Measurements from ENCODE around the gene C5orf52.

C5orf52 gene

GRCh38 chr5:157649101-157649500, 22.2 kb upstream of the C5orf52 start:
- DNase-seq (ENCODE audit: low spot score): no peak
- TF ChIP-seq, protein P1, sequence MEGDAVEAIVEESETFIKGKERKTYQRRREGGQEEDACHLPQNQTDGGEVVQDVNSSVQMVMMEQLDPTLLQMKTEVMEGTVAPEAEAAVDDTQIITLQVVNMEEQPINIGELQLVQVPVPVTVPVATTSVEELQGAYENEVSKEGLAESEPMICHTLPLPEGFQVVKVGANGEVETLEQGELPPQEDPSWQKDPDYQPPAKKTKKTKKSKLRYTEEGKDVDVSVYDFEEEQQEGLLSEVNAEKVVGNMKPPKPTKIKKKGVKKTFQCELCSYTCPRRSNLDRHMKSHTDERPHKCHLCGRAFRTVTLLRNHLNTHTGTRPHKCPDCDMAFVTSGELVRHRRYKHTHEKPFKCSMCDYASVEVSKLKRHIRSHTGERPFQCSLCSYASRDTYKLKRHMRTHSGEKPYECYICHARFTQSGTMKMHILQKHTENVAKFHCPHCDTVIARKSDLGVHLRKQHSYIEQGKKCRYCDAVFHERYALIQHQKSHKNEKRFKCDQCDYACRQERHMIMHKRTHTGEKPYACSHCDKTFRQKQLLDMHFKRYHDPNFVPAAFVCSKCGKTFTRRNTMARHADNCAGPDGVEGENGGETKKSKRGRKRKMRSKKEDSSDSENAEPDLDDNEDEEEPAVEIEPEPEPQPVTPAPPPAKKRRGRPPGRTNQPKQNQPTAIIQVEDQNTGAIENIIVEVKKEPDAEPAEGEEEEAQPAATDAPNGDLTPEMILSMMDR (IDR thresholded peaks at IDR 0.05; ENCODE audit: borderline replicate concordance, control extremely low read depth, extremely low read depth, insufficient read depth, missing control alignments): no peak
- in situ Hi-C loops (cut with MboI; ENCODE audit: low sequenced_read_pairs, unreplicated experiment): no loop called here

DNA sequence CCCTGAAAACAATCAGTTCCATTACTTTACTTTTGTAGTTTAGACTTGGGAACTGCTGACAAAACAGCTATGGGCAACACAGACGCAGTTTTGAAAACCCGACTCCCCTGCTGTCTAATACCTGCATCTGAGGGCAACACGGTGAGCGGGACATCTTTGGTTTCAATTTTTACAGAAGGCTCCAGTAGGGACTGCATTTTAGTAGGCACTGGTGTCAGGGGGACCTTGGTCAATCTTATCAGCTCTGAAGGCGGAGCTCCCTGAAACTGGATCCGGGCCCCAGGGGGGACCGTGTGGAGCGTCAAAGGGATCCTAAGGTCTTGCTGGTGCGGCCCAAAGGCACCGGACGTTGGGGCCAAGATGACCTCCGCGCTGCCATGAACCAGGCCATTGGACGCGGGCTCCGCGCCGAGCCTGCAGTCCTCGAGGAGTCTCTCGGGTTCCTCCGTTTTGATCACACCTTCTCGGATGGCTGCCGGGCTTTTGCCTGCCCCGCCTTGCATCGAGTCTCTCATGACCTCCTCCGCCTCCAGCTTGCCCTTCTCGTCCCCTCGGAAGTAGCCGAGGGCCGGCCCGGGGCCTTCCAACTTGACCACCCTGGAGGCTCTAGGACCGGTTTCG, 20.2 kb upstream of the C5orf52 start:
- DNase-seq (ENCODE audit: low spot score): no peak
- TF ChIP-seq, protein P1 (IDR thresholded peaks at IDR 0.05; ENCODE audit: borderline replicate concordance, control extremely low read depth, extremely low read depth, insufficient read depth, missing control alignments): no peak
- in situ Hi-C loops (cut with MboI; ENCODE audit: low sequenced_read_pairs, unreplicated experiment): no loop called here

DNA sequence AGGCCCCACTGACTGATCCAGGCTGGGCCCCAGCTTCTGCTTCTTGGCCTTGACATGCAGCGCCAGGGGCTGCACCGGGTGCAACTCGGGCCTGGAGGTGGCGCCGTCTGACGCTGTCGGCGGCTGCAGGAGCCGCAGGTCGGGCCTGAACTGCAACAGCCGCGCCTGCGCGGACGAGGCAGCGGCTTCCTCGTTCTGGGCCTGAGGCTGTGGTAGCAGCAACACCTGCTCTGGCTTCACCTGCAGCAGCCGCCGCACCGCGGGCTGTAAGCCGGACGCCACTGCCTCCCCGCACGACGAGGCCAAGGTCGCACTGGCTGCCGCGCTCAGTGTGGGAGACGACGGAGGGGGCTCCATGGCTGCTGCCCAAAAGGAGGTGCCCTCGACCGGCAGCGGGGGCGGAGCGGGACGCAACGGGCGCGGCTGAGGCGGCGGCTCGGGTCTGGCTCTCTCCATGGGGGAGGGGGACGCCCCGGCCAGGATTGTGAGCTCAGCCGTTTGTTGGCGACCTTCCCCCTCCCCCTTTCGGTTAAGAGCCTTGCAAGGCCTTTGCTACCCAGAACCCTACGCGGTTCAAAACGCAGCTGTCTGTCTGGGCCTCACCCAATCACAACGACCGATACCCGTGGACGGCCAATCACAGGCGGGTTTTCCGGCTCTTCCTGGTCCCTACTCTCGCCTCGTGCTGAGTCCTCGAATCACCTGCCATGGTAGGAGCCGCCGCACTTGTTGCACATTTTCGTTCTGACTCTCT, 19.5 kb upstream of the C5orf52 start:
- in situ Hi-C loops (cut with MboI; ENCODE audit: low sequenced_read_pairs, unreplicated experiment): no loop called here
- DNase-seq (ENCODE audit: low spot score): peak; percentile 80
- TF ChIP-seq, protein P1 (IDR thresholded peaks at IDR 0.05; ENCODE audit: borderline replicate concordance, control extremely low read depth, extremely low read depth, insufficient read depth, missing control alignments): peak; percentile 24

DNA sequence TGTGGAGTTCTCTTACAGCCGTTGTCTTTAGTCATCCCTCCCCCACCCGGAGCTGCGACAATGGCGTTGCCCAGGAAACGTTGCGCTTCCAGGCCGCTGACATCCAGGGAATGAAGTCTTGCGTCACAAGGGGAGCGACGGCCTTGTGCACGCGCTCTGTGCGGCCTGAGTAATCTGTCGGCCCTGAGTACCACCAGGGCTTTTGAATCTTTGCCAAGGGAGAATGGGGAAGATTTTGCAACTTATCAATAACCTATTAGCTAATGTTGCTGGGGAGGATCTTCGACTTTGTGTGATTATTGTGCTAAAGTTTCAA, 19.0 kb upstream of the C5orf52 start, which contains the start of gene SOX30:
SOX30 (minus strand) TSS at position 62 of the 316 bp plus-strand sequence. CDS start 360 bp downstream, outside the sequence.
- TF ChIP-seq, protein P1 (IDR thresholded peaks at IDR 0.05; ENCODE audit: borderline replicate concordance, control extremely low read depth, extremely low read depth, insufficient read depth, missing control alignments): no peak
- DNase-seq (ENCODE audit: low spot score): no peak
- in situ Hi-C loops (cut with MboI; ENCODE audit: low sequenced_read_pairs, unreplicated experiment): no loop called here

DNA sequence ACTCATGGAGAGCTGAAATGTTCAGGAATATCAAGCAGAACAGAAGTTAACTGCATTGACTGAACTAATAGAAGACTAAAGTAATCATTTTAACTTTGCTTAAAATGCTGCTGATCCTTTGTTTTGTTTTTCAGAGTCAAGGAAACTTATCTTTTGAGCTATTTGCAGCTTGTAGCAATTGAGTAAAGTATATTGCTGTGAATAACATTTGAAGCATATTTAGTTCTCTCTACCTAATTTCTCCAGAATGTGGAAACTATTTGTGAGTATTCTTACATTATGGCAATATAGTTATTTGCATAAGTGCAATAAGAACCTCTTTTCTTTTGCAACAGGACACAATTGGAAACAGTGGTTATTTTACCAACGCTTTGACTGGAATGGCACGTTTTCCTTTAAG, 13.8 kb upstream of the C5orf52 start:
- DNase-seq (ENCODE audit: low spot score): no peak
- in situ Hi-C loops (cut with MboI; ENCODE audit: low sequenced_read_pairs, unreplicated experiment): no loop called here
- TF ChIP-seq, protein P1 (IDR thresholded peaks at IDR 0.05; ENCODE audit: borderline replicate concordance, control extremely low read depth, extremely low read depth, insufficient read depth, missing control alignments): no peak

GRCh38 chr5:157658893-157659292, 12.4 kb upstream of the C5orf52 start:
- TF ChIP-seq, protein P1 (IDR thresholded peaks at IDR 0.05; ENCODE audit: borderline replicate concordance, control extremely low read depth, extremely low read depth, insufficient read depth, missing control alignments): no peak
- DNase-seq (ENCODE audit: low spot score): no peak
- in situ Hi-C loops (cut with MboI; ENCODE audit: low sequenced_read_pairs, unreplicated experiment): no loop called here

Measured in GM13976 (cell line).